ENCODE results near the gene TTYH1. TPM values are rescaled to one million over a fixed set of nuclear protein-coding genes. Genes with fewer than 3 reads are reported as not detected.

Gene TTYH1
- total and polyA plus RNA-seq, 9 of the 15 experiments (the other 6 are each of a cell fraction or from before 2014, with no cell fraction given), result 0.08 TPM; not detected in 8

DNA sequence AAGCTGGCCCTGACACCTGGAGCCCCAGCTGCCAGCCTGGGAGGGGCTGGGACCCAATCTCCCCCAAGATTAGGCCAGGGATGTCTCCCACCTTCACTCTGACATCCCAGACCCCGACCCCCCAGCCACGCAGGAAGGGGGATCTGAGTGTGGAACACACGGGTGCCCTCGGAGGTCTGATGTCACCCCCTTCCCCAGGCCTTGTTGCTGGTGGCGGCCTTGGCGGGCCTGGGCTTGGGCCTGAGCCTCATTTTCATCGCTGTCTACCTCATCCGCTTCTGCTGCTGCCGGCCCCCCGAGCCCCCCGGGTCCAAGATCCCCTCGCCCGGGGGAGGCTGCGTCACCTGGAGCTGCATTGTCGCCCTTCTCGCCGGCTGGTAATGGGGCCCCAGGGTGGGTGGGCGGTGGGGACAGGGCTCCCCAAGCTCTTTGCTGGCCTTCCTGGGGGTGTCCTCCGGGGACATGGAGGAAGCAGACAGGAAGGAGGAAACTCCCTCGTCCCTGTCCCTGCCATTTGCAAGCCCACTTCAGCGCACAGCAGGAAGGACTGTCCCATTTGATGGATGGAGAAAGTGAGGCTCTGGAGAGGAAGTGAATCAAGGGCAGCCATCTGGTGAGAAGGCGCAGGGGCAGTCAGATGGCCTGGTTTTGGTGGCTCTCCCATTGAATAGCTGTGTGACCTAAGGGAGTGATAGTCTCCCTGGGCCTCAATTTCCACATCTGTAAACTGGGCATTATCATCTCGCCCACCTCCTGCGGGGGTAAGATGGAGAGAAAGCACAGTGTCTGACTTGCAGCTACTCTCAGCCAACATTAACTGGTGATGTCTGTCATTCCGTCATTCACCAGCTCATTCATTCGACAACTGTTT, 3.9 kb downstream of the TTYH1 start:
- Histone ChIP-seq H3K4me1 (replicated peaks in 1 of 2; ENCODE audit: control insufficient read depth in 2 of 2, insufficient read depth in 2 of 2, low read length in 2 of 2) (peaks cover 0 to 38% of the 10 kb centered on the region in 2 experiments; a peak in 3 of 5 replicates), H3K9ac (ENCODE audit: insufficient read depth in 1 of 2, low read depth in 2 of 2, low read length in 2 of 2) (peak overlapping the region in 1 of 2 experiments; percentile 5; a peak in 1 of 4 replicates), H3K27me3 (ENCODE audit: control insufficient read depth in 2 of 2, insufficient read depth in 2 of 2, low read length in 2 of 2) (peaks cover 16 to 46% of the 10 kb centered on the region in 2 experiments), H3K79me2 (ENCODE audit: control insufficient read depth, insufficient read depth, low read length) (no peaks in the 10 kb centered on the region), H3K4me2 (ENCODE audit: insufficient read depth, low read length) (no peak overlapping the region), H3K9me3 (replicated peaks; ENCODE audit: control insufficient read depth, insufficient read depth, low read depth, low read length) (no peaks in the 10 kb centered on the region), H2AFZ (ENCODE audit: low read depth, low read length) (no peak overlapping the region), H4K20me1 (replicated peaks; ENCODE audit: control insufficient read depth, insufficient read depth, low read length) (peaks cover 9% of the 10 kb centered on the region; the same call in 1 of the 2 replicates), H3K4me3 (no peak overlapping the region), H3K36me3 (ENCODE audit: control insufficient read depth, insufficient read depth, low read length) (no peaks in the 10 kb centered on the region), H3K9me1 (ENCODE audit: control insufficient read depth, insufficient read depth, low read length) (no peaks in the 10 kb centered on the region), H3K27ac (ENCODE audit: extremely low read depth, low read depth, low read length) (no peak overlapping the region)
- POLR2A ChIA-PET, result interaction anchor here (0.6 to 1.0 kb wide), 3 partner anchors 9 to 54 kb away, joined by 3 to 5 read pairs (median 3); no protein-coding TSS in a partner anchor
- ATAC-seq, result no peak
- no TSS peak for BruUV-seq (replicated peaks)
- TF ChIP-seq, protein P1, sequence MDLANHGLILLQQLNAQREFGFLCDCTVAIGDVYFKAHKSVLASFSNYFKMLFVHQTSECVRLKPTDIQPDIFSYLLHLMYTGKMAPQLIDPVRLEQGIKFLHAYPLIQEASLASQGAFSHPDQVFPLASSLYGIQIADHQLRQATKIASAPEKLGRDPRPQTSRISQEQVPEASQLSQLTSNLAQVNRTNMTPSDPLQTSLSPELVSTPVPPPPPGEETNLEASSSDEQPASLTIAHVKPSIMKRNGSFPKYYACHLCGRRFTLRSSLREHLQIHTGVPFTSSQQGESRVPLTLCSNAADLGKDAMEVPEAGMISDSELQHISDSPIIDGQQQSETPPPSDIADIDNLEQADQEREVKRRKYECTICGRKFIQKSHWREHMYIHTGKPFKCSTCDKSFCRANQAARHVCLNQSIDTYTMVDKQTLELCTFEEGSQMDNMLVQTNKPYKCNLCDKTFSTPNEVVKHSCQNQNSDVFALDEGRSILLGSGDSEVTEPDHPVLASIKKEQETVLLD (IDR thresholded peaks at IDR 0.05), result no peak
- TF ChIP-seq RBM25 (IDR thresholded peaks at IDR 0.05; ENCODE audit: low read depth, low read length, severe bottlenecking) (peak; percentile 60), SPI1 (IDR thresholded peaks at IDR 0.05; ENCODE audit: borderline replicate concordance, low read depth, low read length) (peak; percentile 20; the same call in 1 of the 2 replicates), ADNP (tag; IDR thresholded peaks at IDR 0.05) (0 out of 2 replicates have a peak, but pooled peaks have one; percentile 24), ETV1 (tag; conservative IDR thresholded peaks at IDR 0.05; ENCODE audit: low read depth) (peak; percentile 35; the same call in 1 of the 2 replicates), GTF2E2 (tag; IDR thresholded peaks at IDR 0.05) (no peak), BRD9 (IDR thresholded peaks at IDR 0.05; ENCODE audit: low read depth, partially characterized antibody) (no peak), BCOR (IDR thresholded peaks at IDR 0.05) (peak; percentile 50; the same call in 1 of the 2 replicates)
- TF ChIP-seq, protein P2, sequence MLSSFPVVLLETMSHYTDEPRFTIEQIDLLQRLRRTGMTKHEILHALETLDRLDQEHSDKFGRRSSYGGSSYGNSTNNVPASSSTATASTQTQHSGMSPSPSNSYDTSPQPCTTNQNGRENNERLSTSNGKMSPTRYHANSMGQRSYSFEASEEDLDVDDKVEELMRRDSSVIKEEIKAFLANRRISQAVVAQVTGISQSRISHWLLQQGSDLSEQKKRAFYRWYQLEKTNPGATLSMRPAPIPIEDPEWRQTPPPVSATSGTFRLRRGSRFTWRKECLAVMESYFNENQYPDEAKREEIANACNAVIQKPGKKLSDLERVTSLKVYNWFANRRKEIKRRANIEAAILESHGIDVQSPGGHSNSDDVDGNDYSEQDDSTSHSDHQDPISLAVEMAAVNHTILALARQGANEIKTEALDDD (IDR thresholded peaks at IDR 0.05), result no peak
- CTCF ChIA-PET (ENCODE audit: low intra/inter-chr PET ratio), result no interaction called here
- peak in 1 of 4 experiments; percentile 6 for DNase-seq (ENCODE audit: extremely low read depth in 1 of 4, low spot score in 3 of 4)
- 16% methylated on average over 17 of the region's 26 CpGs for WGBS (ENCODE audit: insufficient coverage, low coverage, missing lambda C conversion rate)
- in situ Hi-C loops (cut with MboI), result no loop called here
- no peak for FAIRE-seq
- intact Hi-C loops (cut with micrococcal nuclease), result no loop called here

Data from K562 (cell line).